Measurements from ENCODE around the gene SCN5A.

SCN5A gene

DNA sequence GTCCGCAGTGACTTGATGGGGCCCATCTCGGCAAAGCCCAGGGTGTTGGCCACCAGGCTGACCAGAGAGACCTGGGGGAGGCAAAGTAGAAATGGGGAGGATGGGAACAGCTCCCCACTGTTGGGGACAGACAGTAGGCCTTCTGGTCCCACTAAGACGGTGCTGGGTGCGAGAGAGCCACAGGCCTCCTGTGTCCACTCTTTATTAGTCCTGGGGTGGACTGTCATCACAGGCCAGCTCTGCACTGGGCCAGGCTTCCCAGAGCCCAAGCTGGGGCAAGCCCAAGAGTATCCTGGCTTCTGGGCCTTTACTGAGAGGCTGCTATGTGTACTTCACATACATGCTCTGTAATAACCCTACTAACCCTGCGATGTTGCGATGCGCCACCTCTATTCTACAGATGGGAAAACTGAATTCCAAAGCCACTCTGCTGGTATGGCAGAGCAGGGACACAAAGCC is 87.0 kb downstream of the SCN5A start:
- DNase-seq (ENCODE audit: low read depth in 4 of 4, low spot score in 1 of 4), result no peak

DNA sequence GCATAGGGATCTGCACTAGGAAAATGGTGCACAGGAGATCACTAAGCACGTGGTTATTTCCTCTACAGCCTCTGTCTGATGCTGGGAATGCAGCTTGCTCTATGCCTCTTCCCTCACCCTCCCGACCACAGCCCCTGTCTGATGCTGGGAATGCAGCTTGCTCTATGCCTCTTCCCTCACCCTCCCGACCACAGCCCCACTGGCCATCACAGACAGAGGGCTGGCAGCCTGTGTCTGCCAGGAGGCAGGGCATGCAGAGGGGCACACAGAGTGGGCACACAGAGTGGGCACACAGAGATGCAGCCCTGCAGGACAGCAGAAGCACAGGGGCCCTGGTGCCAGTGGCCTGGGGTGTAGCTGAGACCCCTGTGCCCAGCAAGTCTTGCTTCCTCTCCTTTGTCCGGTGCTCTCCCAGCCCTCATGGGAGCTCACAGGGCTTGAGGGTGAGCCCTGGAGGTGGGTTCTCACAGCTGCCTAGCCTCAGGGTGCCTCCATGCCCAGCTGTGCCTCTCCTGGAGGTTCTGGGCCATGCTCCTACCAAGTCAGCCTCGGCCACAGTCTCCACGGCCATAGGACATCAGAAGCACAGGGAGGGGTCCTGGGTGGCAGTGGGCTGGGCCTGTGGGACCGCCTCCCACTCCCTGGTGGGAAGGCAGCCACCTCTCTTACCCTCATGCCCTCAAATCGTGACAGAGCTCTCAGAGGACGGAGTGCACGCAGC is 87.6 kb downstream of the SCN5A start:
- DNase-seq (ENCODE audit: low read depth in 4 of 4, low spot score in 1 of 4), result no peak

DNA sequence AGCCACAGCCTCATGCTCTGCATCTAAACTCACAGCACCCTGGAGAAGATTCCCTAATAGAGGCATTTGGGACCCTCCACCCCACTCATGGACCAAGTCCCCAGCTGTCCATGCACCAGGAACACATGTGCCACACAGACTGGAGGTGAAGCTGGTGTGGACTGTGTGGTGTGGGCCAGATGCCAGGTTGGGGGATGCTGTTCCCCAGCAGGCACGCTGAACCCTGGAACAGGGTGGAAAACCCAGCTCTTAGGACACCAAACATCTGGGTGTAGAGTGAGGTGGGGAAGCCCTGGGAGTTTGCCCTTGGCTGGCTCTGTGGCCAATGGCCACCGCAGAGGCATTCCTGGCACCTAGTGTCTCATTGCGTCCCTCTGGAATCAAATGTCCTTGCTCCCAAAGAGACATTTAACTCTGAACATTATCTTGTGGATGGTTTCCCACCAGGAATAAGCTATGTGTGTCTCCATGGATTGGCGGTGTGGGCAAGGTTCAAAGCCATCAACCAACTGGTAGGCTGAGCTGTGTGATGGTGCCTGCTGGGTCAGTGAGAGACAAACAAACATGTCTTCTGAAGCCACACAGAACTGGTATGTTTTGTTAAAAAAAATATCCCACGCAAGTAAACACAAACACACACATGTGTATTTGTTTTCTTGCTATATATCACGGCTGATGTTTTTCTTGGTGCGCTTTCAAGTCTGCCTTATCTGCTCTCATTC is 88.3 kb downstream of the SCN5A start:
- no peak for DNase-seq (ENCODE audit: low read depth in 4 of 4, low spot score in 1 of 4)

DNA sequence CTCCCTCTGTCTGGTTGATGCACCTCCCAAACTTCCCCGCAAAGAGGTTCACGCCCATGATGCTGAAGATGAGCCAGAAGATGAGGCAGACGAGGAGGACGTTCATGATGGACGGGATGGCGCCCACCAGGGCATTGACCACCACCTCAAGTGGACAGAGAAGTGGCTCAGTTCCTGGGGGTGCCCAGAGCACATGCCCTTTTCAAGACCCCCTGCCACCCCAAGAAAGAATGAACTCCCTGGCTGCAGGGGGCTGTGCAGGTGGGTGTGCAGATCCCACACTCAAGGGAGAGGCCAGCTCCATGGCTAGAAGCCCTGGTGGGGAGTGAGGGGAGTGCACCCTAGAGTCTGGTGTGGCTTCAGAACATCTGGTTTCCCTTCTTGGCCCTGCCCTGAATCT is 89.2 kb downstream of the SCN5A start:
- no peak for DNase-seq (ENCODE audit: low read depth in 4 of 4, low spot score in 1 of 4)

DNA sequence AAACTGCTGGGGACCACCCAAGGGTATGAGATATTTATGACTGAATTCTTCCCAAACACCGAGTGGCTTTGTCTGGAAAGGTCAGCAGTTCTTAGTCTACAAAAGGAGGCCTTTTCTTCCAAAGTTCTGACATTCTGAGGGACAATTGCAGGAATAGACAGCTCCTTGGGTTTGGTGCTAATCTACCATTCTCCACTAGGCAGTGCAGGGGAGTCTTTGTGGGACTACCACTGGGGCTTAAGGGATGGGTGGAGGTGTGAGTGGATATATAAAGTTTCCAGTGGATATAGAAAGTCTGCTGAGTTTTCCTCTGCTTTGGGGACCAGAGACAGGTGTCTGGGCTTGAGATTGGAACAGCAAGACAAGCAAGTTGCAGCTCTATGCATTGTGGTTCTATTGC is 90.6 kb downstream of the SCN5A start:
- DNase-seq (ENCODE audit: low read depth in 4 of 4, low spot score in 1 of 4), result no peak

DNA sequence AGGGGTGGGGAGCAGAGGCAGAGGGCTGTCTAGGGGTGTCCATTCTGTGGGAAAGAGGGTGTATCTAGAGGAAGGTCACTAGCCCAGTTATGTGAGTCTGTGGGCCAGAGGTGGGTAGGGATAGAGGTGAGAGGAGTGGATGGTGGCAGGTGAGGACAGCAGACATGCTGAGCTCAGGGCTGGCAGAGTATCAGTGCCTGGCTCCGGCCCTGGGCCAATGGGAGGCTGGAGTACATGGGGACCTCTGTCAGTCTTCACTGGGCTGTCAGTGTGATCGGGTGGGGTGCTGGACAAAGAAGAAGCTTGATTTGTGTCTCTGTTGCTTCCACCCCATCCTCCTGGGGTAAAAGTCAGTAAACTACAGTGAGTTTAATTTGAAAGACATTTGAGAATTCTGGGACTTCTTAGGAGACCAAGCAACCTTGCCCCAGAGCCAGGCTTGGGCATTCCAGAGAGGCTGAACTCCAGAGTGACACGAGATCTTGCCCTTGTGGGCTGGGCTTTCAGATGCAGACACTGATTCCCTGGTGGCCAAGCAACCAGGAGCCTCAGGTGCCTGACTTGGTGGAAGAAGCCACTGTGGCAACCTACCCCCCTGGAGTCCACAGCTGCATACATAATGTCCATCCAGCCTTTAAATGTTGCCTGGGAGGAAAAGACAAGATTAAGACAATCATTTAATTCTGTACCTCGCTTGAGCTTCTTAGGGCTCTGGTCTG is 92.7 kb downstream of the SCN5A start:
- DNase-seq (ENCODE audit: low read depth in 4 of 4, low spot score in 1 of 4), result no peak

DNA sequence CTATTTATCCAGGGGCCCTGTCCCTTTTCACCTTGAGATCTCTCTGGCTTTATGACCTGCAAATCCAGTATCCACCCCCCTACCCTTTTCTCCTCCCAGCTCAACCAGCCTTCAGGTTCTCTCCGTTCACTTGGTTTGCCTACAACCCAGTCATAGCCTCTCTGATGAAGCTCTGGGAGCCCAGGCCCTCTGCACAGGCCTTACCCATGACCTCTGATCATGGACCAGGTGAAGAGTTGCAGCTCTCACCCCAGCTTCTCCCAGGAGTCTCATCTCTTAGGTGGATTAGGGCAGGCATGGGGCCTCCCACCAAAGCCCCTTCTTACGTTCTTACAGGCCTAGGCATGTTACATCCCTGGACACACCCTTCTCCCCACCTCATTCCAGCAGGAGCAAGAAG is 93.6 kb downstream of the SCN5A start:
- DNase-seq (ENCODE audit: low read depth in 4 of 4, low spot score in 1 of 4), result no peak

DNA sequence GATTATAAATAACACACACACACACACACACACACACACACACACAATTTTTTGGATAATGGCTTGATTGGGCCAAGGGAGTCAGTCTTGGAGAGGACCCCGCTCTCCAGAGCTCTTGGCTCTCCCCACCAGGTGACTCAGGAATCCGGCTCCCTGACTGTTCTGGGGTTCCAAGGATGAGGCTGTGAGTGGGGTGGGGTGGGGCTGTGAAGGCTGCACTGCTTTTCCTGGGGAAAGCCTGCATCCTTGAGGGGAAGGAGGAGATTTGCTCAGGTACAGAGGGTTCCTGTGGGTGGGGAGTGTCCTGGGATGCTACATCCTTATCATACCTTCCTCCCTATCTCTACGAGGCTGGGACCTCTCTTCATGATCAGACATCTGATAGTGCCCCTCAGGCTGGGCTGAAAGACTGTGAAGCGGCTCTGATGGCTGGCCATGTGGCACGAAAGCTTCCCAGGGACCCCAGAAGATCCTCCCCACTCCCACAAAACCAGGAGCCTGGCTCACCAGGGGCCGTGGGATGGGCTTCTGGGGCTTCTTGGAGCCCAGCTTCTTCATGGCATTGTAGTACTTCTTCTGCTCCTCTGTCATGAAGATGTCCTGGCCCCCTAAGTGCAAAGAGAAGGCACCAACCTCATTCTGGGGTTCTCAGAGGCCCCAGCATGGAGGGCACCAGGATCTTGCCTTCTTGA is 94.2 kb downstream of the SCN5A start:
- DNase-seq (ENCODE audit: low read depth in 4 of 4, low spot score in 1 of 4), result no peak

DNA sequence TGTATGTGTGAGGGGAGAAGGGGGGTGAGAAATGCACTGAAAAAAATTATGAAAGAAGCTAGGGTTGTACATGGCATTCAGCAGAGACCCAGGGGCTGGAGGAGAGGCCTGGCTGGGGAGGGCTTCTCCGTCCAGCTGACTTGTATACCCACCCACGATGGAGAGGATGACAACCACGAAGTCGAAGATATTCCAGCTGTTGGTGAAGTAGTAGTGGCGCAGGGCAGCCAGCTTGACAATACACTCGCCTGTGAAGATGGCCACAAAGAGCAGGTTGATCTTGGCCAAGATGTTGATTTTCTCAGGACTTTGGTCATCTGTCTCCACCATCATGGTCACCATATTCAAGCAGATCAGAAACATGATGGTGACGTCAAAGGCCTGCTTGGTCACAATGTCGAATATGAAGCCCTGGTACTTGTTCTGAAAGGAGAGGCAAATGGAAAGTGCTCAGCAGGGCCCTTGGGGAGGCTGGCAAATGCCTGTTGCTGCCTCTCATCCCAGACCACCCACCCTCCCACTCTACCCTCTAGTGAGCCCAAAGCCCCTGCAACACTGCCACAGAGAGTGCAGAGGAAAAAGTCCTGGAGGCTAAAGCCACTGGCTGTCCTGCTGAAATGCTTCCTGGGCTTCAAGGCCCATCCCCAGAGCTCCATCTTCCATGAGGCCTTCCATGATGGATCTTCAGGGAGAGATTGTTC is 95.2 kb downstream of the SCN5A start:
- no peak for DNase-seq (ENCODE audit: low read depth in 4 of 4, low spot score in 1 of 4)

DNA sequence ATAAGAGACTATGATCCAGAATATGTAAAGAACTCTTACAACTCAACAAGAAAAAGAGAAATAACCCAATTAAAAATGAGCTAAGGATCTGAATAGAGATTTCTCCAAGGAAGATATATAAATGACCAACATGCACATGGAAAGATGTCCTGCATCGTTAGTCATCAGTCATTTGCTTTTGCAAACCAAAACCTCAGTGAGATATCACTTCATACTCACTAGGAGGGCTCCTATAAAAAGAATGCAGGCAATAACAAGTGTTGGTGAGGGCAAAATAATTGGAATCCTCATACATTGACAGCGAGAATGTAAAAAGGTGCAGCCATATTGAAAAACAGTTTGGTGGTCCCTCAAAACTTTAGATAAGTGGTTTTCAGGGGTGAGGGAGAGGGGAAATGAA is 96.4 kb downstream of the SCN5A start:
- no peak for DNase-seq (ENCODE audit: low read depth in 4 of 4, low spot score in 1 of 4)

DNA sequence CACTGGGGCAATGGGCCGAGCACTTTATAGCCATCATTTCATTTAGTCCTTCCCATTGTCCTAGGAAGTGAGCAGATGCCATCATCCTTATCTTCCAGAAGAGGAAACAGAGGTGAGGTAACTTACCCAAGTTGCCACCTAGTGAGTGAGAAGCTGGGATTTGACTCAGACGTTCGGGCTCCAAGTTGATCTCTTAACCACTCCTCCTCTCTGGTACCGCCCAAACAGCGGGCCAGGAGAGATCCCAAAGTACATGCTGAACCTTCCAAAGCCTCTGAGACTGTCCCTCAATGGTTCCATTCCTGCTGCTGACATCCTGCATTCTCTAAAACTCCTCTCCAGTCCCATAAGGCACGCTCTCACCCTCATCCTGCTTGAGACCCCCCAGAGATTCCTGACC is 97.1 kb downstream of the SCN5A start:
- no peak for DNase-seq (ENCODE audit: low read depth in 4 of 4, low spot score in 1 of 4)

DNA sequence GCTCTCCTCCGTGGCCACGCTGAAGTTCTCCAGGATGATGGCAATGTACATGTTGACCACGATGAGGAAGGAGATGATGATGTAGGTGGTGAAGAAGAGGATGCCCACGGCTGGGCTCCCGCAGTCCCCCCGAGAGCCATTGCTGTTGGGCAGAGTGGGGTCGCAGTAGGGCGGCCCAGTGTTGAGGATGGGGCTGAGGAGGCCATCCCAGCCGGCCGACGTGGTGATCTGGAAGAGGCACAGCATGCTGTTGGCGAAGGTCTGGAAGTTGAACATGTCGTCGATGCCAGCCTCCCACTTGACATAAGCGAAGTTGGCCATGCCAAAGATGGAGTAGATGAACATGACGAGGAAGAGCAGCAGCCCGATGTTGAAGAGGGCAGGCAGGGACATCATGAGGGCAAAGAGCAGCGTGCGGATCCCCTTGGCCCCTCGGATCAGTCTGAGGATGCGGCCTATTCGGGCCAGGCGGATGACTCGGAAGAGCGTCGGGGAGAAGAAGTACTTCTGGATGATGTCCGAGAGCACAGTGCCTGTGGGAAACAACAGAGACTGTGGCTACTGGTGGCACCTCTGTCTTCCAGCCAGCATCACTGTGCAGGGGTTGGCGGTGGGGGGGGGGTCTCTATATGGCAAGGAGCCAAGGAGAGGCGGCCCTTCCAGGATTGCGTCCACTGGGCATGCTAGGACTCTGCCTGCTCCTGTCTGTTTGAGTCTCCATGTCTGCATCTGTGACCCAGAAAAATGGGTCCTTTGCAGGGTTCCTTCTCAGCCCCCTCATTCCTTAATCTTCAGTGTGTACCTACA is 98.3 kb downstream of the SCN5A start:
- DNase-seq (ENCODE audit: low read depth in 4 of 4, low spot score in 1 of 4), result no peak

DNA sequence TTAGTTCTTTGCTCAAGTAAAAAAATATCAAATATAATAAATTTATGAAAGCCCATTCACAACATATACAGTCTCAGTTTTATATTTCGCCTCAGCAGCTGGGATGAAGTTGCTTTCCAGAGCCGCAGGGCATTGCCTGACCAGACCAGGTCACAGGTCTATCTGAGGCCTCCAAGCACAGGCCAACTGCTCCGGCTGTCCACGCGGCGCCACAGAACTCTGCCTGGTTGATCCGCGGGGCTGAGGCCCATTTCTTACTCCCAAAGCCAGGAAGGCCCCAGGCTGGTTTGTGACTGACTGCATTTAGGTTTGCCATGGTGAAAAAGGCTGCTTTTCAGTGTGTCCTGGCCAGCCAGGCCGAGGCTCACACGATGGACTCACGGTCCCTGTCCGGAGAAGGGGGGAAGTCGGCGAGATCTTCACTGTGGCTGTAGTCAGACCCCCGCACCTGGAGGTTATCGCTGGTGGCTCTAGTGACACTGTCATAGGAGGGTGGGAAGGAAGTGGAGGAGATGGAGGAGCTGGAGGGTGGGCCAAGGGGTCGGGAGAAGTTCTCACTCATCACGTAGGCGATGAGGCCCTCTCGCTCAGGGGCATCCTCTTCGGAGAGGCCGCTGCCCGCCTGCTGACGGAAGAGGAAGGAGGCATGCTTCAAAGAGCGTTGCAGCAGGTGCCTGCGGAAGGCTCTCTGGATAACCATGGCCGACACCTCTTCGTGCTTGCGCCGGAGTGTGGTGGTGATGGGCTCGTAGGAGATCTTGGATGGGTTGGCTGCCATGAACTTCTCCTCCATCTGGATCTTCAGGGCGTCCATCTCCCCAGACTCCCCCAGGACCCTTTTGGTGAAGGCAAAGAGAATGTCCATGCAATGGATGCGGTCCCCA is 99.3 kb downstream of the SCN5A start:
- DNase-seq (ENCODE audit: low read depth in 4 of 4, low spot score in 1 of 4), result no peak

DNA sequence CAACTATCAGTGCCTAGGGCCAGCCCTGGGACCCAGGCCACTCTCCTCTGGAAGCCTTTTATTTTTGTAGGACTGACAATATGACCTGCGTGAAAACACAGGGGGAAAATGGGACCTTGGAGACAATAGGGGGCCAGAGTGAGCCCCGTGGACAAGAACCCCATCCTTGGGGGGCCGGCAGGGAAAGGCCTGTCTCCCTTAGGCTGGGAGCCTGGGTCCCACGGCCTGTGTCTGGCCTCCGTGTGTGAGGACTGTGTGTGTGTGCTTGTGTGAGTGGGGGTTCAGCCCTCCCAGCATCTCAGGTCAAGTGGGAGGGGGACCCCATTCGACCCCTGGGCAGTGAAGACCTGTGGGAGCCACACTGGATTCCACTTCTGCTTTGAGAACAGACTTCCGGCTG is 100.0 kb downstream of the SCN5A start:
- DNase-seq (ENCODE audit: low read depth in 4 of 4, low spot score in 1 of 4), result no peak

DNA sequence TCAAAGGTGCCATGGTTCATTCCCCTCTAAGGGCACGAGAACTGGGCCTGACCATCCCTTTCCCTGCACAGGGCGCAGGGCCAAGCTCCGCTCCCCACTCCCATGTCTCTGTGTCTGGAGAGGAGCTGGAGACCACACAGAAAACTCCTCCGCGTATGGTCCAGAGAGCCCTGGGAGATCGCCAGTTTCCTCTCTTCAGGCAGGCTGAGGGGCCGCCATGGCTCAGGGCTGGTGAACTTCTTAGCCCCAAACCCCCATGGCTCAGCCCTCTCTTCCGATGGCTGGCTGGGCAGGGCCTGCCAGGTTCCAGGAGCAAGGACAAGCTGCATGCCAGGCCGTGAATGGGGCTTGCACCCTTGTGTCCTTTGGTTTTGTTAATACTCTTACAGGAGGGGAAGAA is 100.4 kb downstream of the SCN5A start:
- no peak for DNase-seq (ENCODE audit: low read depth in 4 of 4, low spot score in 1 of 4)

DNA sequence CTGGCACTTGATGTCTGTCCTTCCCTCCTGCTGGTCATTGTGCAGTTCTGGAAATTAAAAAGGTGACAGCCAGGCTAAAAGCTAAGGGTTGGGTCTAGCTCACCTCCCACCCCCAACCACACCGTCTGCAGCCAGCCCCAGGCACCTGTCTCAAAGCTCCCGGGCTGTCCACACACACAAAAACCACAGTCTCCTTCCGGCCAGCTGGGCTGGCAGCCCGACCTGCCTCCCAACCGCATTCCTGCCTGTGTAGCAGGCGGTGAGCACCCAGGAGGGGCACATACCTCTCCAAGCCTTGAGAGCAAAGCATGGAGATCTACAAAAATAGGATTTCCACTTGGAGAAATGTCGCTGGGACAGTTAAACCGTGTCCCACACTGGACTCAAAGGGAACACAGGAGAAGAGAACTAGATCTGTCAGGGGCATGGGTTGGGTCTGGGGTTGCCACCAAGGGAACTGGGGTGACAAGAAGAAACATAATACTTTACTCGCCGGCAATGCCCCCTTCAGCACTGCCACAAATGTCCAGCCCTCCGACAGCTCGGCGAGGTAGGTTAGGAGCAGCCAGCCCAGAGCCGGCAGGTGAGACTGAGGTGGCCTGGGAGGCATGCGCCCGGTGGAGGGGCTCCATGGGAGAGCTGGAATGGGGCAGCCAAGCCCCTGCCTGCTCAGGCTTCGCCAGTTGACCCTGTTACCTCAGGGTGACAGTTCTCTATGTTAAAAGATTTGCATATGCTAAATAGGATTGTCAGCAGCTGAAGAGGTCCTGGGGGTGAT is 101.1 kb downstream of the SCN5A start:
- no peak for DNase-seq (ENCODE audit: low read depth in 4 of 4, low spot score in 1 of 4)

DNA sequence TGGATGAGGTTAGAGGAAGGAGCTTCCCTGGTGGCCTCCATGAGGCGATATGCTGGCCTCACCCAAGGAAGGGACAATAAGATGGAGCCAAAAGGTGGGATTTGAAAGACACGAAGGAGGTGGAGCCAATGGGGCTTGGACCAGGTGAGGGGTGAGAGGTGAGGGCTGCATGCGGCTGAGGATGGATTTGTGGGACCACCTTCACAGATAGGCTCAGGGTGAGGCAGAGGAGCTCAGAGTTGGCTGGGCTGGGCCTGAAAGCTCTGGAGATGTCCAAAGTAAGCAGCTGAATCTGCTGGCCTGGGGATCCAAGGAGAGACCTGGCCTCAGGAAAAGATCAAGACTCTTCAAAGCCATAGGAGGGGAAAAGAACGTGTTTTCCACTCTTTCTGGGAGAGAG is 103.5 kb downstream of the SCN5A start:
- no peak for DNase-seq (ENCODE audit: low read depth in 4 of 4, low spot score in 1 of 4)

DNA sequence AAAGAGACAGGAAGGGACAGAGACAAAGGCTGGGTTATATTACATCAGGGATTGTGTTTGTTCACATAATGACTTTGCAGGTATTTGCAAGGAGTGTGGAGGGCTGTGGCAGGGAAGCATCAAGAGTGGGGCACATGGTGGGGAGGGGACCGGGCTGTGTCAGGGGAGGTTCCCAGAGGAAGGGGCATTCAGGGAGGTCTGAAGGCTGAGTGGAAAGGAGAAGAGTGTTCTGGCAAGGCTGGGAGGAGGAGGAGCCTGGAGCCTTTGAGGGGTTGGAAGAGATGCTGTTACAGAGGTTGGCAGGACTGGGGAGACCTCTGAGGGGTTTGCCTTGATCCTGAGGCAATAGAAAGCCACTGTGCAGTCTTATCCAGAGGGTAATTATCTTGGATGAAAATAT is 103.9 kb downstream of the SCN5A start:
- DNase-seq (ENCODE audit: low read depth in 4 of 4, low spot score in 1 of 4), result no peak

Data from stimulated activated CD4-positive, alpha-beta T cell treated with anti-CD3 and anti-CD28 coated beads, Interleukin-1b, Interleukin-23, amount 100 ng/mL, for 24 hours (primary cell).